Transverse colon (tissue), 4 donors: ENCODE results near the gene ZNF385B.

Experiments used
- POLR2A ChIP-seq: fragments of 450-650 bp; IDR thresholded peaks from one replicate; pipeline ENCODE4 v1.6.1; 2016; ENCODE audit warnings: antibody characterized with exemption, mild to moderate bottlenecking, moderate library complexity
- POLR2AphosphoS5 ChIP-seq, 3 donors: sonication (generic); formaldehyde crosslinking; IDR thresholded peaks; one replicate each; pipeline ENCODE4 v1.6.1; 2016; ENCODE audit warnings: antibody characterized with exemption in 3 of 3
- TF ChIP-seq, protein P1 (sequence below), 5 experiments: fragments of 200-600 bp in 3 of 5; fragments of 450-650 bp in 2 of 5; sonication (generic) in 3 of 5; IDR thresholded peaks; 1 replicate in 2 of 5; 2 replicates in 3 of 5; pipeline ENCODE4 v1.5.1; 2016 to 2017; ENCODE audit warnings: antibody characterized with exemption in 5 of 5, inconsistent platforms in 3 of 5, mild to moderate bottlenecking in 2 of 5, moderate library complexity in 1 of 5

DNA sequence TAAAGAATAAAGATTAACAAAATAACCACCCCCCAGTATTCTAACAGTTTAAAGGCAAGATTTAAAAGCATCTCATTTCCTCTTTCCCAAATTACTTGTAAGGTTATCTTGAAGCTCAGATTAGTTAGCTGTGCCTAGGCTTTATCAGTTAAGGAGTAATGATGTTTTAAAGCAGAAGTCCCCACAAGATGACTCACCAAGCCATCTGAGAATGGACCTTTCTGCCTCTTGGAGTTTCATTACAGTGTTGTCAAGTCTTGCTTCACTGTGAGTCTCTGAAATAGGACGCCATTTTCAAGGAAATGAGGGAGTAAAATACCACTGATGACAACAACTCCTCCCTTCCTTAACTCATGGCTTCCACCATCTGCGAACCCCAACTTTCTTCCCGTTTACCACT lies 35.9 kb downstream of the ZNF385B start:
- TF ChIP-seq POLR2A, result no peak
- TF ChIP-seq POLR2AphosphoS5 (IDR thresholded peaks at IDR 0.05), result no peak
- TF ChIP-seq, protein P1, sequence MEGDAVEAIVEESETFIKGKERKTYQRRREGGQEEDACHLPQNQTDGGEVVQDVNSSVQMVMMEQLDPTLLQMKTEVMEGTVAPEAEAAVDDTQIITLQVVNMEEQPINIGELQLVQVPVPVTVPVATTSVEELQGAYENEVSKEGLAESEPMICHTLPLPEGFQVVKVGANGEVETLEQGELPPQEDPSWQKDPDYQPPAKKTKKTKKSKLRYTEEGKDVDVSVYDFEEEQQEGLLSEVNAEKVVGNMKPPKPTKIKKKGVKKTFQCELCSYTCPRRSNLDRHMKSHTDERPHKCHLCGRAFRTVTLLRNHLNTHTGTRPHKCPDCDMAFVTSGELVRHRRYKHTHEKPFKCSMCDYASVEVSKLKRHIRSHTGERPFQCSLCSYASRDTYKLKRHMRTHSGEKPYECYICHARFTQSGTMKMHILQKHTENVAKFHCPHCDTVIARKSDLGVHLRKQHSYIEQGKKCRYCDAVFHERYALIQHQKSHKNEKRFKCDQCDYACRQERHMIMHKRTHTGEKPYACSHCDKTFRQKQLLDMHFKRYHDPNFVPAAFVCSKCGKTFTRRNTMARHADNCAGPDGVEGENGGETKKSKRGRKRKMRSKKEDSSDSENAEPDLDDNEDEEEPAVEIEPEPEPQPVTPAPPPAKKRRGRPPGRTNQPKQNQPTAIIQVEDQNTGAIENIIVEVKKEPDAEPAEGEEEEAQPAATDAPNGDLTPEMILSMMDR (IDR thresholded peaks at IDR 0.05), result no peak
